Skin epidermis (tissue), 12 donors: Measurements from ENCODE around the gene RIC1.
"Not testable (repeated sequence)": the region's sequence is repeated elsewhere in the genome, so short reads cannot be mapped to it uniquely, and the experiment has no call there.

Source experiments
- H3K27ac ChIP-seq, 21 experiments: fragments of 200-600 bp; sonication (generic) in 11 of 21; one replicate each; pipeline ENCODE4 v1.5.0; 2020; ENCODE audit warnings: mild to moderate bottlenecking in 3 of 21, inconsistent platforms in 2 of 21, moderate library complexity in 2 of 21
- H3K4me3 ChIP-seq, 7 experiments: fragments of 200-600 bp; sonication (generic) in 2 of 7; one replicate each; pipeline ENCODE4 v1.5.0; 2020; ENCODE audit warnings: inconsistent platforms in 2 of 7, mild to moderate bottlenecking in 2 of 7, moderate library complexity in 1 of 7

Gene RIC1

DNA sequence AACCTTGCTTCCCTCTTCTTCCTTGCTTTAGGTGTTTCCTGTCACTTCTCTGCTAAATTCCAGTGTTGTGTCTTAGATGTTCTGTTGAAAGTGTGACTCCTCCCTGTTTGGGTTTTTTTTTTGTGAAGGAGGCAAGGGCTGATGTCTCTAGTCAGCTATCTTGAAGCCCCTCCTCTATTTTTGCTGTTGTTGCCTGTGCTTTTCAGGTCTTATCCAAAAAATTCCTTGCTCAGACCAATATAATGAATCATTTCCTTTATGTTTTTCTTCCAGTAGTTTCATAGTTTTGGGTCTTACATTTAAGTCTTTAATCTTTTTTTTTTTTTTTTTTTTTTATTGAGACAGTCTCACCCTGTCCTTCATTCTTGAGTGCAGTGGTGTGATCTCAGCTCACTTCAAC lies 22.3 kb downstream of the RIC1 start:
- H3K27ac ChIP-seq: no peak overlapping the region
- no peak overlapping the region for H3K4me3 ChIP-seq

DNA sequence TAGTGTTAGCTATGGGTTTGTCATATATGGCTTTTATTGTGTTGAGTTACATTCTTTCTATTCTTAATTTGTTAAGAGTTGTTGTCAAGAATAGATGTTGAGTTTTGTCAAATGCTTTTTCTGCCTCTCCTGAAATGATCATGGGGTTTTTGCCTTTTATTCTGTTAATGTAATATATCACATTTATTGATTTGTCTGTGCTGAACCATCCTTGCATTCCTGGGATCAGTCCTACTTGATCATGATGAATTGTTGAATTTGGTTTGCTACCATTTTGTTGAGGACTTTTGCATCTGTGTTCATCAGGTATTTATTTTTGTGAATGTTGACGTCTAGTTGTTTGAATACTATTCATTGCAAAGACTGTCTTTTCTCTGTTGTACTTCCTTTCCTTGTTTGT lies 23.9 kb downstream of the RIC1 start:
- no peak overlapping the region for H3K4me3 ChIP-seq
- no peak overlapping the region for H3K27ac ChIP-seq

DNA sequence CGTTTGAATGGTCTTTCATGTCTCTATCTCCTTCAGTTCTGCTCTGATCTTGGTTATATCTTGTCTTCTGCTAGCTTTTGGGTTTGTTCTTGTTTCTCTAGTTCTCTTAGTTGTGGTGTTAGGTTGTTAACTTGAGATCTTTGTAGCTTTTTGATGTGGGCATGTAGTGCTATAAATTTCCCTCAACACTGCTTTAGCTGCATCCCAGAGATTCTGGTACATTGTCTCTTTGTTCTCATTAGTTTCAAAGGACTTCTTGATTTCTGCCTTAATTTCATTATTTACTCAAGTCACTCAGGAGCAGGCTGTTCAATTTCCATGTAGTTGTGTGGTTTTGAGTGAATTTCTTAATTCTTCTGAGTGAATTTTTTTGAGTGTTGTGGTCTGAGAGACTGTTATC lies 33.9 kb downstream of the RIC1 start:
- H3K4me3 ChIP-seq, H3K27ac ChIP-seq: not testable (repeated sequence)

DNA sequence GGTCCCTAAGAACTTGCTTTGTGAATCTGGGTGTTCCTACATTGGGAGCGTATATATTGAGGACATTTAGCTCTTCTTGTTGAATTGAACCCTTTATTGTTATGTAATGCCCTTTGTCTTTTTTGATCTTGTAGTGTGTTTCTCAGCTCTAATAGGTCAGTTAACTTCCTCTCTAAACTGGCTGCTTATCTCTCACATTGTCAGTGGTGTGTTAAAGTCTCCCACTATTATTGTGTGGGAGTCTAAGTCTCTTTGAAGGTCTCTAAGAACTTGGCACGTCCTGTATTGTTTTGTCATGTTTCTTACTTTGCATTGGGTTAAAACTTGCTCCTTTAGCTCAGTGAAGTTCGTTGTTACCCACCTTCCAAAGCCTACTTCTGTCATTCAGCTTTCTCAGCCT lies 36.2 kb downstream of the RIC1 start:
- Histone ChIP-seq H3K27ac (no peak overlapping the region), H3K4me3 (no peak overlapping the region)

DNA sequence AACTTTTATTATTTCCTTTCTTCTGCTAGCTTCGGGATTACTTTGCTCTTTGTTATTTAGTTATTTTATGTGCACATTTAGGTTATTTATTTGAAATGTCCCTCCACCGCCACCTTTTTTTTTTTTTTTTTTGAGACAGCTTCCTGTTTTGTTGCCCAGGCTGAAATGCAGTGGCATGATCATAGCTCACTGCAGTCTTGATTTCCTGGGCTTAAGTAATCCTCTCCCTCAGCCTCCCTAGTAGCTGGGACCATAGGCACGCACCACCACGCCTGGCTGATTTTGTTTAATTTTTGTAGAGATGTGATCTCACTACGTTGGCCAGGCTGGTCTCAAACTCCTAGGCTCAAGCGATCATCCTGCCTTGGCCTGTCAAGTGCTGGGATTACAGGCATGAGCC lies 38.5 kb downstream of the RIC1 start:
- H3K27ac ChIP-seq: no peak overlapping the region
- H3K4me3 ChIP-seq: no peak overlapping the region

DNA sequence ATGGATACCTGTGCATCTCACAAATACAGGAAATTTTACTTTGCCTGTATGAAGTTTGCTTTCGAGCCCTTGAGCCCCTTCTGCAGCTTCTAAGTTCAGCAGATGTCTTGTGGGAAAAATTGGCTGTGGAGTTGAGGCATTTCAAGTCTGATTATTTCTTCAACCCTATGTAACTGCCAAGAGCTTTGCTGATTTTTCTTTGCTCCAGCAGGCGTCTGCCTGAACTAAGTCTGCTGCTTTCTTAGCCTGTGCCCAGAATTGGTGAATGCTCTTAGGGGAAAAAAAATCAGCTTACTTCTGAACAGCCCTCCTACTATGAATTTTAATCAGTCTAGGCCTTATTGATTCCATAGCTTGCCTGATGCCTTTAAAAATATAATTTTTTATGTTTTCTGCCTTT lies 41.2 kb downstream of the RIC1 start:
- Histone ChIP-seq H3K27ac (no peak overlapping the region), H3K4me3 (no peak overlapping the region)

DNA sequence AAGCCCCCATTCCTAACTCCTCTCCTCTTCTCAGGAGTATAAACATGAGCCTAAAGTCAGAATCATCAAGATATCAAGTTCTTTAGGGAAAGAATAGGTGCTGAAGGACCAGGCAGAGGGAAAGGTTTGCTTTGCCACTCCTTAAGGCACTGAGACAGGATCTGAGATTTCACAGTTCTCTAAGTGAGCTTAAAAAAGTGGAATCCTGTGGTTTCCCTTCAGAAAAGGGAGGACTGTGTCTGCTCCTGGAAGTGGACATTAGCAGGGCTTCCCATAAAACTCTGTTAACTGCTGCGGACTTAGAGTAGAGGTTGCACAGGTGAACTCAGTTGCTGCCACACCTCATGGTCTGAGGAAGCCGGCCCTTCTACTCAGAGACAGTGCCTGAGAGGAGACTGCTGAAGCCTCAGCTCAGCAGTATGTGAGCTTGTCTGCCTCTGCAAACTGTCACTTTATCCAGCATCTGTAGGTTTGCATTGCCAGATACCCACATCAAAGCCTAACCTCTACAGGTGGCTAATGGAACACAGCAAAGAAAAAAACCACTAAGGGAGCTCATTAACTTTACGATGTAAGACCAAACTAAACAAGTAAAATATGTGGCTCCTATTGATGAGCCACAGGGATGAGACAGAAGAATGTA lies 42.9 kb downstream of the RIC1 start:
- H3K4me3 ChIP-seq: no peak overlapping the region
- H3K27ac ChIP-seq: no peak overlapping the region

DNA sequence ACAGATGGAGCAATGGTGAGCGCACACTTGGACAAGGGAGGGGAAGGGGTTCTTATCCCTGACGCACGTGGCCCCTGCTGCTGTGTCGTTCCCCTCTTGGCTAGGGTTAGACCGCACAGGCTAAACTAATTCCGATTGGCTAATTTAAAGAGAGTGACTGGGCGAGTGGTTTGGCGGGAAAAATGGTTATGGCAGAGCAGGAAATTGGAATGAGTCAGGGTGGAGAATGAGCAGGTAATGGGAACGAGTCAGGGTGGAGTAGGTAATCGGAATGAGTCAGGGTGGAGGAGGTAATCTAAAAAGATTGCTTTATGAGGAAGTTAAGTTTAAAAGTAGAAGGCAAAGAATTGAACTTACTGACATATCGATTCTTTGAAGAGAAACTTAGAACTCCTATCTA lies 46.1 kb downstream of the RIC1 start:
- not testable (repeated sequence) for H3K27ac ChIP-seq, H3K4me3 ChIP-seq

DNA sequence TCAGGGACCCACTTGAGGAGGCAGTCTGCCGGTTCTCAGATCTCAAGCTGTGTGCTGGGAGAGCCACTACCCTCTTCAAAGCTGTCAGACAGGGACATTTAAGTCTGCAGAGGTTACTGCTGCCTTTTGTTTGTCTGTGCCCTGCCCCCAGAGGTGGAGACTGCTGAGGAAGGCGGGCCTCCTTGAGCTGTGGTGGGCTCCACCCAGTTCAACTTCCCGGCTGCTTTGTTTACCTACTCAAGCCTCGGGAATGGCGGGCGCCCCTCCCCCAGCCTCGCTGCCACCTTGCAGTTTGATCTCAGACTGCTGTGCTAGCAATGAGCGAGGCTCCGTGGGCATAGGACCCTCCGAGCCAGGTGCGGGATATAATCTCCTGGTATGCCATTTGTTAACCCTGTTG lies 54.7 kb downstream of the RIC1 start:
- not testable (repeated sequence) for H3K27ac ChIP-seq

DNA sequence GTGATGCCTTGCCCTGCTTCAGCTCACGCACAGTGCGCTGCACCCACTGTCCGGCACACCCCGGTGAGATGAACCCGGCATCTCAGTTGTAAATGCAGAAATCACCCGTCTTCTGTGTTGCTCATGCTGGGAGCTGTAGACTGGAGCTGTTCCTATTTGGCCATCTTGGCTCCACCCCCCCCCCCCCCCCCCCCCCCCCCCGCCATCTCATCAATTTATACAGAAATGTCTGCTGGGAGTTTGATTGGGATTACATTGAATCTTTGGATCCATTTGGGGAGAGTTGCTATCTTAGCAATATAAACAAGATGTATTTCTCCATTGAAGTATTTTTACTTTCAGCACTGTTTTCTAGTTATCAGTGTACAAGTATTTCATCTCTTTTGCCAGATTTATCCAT lies 55.2 kb downstream of the RIC1 start:
- H3K27ac ChIP-seq: no peak overlapping the region
- H3K4me3 ChIP-seq: no peak overlapping the region

More for the DNA sequence above, 54.7 kb downstream of the RIC1 start:
- H3K4me3 ChIP-seq: not testable (repeated sequence)

DNA sequence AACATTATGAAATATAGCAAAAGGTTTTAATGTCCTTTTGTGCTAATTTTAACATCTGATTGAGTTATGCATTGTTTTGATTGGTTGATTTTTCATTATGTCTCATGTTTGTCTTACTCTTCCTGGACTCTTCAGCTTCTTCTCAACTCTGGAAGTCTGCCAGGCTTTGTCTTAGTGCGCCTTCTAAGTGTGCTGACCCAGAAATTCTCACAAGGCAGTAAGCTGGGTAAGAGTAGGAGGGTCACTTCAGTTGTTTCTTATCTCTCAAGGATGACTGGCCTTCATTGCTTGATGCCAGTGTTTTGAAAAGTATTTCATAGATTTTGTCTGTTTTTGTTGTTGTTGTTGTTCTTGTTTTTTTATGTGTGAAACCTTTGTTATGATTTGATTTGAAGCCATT lies 59.2 kb downstream of the RIC1 start:
- Histone ChIP-seq H3K27ac (no peak overlapping the region), H3K4me3 (no peak overlapping the region)

DNA sequence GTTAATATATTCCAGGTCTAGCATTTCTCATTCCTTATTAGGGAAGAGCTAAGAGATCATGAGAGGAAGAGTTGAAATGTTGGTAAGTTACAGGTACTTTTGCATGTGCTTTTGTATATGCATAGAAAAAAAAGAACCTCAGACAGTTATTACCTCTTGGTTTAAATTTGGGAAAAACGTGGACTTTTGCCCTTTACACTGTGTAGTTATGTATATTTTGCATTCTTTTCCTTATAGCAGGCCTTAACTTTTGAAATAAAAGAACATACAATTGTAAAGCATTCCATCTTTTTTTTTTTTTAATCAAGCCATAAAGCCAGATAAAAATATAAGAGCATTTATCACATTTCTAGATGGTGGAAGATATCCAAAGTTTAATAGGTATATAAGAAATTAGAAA lies 61.4 kb downstream of the RIC1 start:
- H3K4me3 ChIP-seq: no peak overlapping the region
- no peak overlapping the region for H3K27ac ChIP-seq

DNA sequence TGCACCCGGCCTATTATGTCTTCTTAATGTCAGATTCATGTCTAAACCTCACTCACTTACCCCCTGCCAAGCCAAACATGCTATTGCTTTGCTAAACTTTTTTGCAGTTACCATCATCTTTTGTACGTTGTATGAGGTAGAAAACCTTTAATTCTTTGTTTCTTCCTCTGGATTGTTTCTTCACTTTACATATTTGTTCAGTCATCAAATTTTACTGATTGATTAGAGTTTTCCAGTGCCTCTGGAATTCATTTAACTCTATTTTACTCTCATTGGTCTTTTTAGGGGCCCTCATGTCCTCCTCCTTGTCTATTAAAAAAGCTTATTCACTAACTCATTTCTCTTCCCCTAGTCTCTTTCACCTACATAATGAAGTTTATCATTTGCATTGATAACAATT lies 67.0 kb downstream of the RIC1 start:
- Histone ChIP-seq H3K27ac (no peak overlapping the region), H3K4me3 (no peak overlapping the region)

DNA sequence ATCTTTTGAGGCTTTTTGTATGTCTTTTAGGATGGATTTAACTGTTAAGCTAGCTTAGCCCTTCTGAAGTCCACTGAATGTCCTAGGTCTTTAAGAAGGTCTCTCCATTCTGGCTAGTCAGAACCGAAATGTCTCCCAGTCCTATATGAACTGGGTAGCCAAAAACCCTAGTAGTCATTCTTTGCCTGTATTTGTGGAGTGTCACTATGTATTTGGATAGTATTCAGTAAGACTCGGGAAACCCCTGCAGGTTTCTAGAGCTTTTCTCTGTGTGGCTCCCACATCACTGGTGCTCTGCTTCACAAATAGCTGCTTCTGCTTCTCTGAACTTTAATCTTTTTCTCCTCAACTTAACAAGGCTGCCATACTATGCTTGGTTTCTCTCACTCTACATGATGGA lies 68.0 kb downstream of the RIC1 start:
- Histone ChIP-seq H3K27ac (no peak overlapping the region), H3K4me3 (no peak overlapping the region)

DNA sequence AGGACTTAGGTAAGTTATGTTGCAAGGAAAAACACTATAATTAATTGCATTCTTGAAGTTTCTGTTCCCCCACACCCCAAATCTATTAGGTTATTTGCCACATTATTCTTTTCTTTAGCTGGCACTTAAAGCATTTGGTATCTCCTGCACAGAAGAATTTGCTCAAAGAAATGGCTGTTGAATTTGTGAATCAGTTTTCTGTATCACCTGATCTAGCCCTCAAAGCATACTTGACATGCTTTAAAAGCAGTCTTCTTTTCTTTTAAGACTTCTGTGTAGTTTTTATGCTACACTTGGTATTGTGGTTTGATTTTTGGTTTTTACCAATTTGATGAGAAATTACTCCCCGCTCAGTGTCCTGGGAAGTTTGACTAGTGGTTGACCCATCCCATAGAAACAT lies 69.1 kb downstream of the RIC1 start:
- Histone ChIP-seq H3K27ac (no peak overlapping the region), H3K4me3 (no peak overlapping the region)

DNA sequence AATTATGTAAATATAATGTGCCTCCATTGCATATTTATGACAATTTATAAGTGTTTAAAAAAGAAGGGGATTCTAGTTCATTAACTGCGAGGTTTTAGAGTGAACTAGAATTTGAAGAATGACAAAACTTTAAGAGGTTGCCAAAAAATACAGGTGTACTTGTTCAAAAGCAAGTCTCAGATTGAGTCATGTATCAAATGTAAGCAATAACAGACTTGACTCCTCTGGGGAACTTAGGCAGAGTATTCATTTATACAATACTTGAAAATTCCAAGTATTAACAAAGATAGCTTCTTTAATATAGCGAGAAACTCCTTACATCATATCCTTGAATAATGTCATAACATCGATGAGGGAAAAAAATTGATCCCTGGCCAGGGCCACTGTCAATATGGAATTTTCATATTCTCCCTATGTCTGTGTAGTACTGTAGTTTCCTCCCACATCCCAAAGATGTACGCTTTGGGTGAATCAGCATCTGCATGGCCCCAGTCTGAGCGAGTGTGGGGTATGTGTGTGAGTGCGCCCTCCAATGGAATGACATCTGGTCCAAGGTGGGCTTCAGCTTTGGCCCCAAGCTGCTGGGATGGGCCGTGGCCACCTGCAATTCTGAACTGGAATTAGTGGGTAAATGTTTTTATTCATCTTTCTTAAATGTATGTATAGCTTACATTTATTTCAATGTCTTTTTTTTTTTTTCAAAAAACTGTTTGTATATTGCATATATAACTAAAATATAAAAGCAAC lies 70.1 kb downstream of the RIC1 start:
- Histone ChIP-seq H3K4me3 (no peak overlapping the region), H3K27ac (no peak overlapping the region)

DNA sequence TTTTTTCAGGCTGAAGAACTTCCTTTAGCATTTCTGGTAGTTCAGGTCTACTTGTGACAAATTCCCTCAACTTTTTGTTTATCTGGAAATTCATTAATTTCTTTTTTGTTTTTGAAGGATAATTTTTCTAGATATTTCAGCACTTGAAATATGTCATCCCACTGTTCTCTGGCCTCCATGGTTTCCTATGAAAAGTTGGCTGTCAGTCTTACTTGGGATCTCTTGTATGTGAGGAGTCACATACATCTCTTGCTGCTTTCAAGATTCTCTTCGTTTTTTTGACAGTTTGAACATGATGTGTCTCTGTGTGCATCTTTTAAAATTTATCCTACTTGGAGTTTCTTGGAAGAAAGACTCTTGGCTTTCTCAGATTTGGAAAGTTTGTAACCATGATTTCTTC lies 79.5 kb downstream of the RIC1 start:
- H3K27ac ChIP-seq: no peak overlapping the region
- no peak overlapping the region for H3K4me3 ChIP-seq

DNA sequence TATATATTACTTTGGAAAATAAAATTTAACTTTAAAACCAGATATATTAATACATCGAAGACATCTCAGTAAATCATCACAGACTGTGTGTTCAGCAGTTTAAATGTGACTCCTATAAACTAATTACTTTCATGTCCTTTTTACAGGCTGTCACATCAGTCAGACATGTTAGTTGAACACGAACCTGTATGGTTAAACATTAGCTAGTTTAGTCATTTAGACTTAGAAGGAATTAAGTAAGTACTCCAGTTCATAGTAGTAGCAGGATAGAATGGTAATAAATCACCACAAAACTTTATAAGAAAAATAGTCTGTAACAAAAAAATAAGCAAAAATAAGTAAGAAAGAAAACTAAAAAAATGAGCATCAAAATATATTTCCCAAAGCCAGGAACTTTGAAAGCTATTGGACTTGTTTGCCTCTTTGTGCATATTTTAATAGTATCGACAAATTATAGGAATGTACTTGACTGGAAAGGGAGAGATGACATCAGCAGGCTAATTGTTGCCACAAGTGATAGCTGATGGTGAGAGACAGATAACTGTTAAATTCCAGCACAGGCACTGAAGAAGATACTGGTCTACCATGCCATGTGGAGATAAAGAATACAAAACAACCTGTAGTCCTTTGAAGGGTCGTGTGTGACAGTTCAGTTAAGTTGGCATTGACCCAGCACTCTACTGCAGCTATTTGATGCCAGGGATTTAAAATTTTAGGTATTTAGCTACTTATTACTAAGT lies 83.9 kb downstream of the RIC1 start:
- no peak overlapping the region for H3K27ac ChIP-seq
- H3K4me3 ChIP-seq: no peak overlapping the region

DNA sequence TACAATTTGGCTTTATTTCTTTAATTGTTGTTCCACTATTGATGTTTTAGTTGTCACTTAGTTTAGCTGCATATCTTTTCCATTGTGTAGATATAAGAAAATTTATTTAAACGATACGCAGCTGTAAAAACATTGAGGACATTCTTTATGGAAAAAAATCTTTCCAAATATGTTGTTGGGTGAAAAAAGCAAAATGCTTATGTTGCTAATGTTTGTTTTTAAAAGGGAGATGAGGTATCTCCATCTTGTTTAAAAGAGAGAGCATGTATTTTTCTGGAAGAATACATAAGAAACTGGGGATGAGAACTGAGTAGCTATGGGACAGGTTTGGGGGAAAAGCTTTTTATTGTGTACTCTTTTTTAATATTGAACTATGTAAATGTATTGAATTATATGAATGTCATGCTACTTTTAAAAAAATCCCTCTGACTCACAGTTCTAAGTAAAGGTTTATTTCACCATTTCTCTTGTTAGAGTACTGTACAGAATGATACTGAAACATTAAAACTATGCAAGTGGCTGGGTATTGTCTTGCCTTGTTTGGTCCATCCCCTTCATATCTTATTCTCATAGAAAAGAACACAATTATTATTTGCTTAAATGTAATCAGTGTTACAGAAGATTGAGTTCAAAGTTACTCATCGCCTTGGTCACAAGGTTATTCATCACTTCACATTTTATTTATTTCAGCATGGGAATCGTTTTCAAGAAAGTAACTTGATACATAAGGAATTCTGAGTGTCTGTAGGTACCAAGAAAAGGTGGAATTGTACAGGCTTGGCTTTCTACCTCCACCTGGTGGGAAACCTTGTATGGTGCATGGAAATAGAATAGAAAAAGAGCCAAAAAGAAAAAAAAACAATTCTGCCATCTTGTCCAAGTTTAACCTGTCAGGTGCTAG lies 85.8 kb downstream of the RIC1 start:
- no peak overlapping the region for H3K4me3 ChIP-seq
- H3K27ac ChIP-seq: no peak overlapping the region

DNA sequence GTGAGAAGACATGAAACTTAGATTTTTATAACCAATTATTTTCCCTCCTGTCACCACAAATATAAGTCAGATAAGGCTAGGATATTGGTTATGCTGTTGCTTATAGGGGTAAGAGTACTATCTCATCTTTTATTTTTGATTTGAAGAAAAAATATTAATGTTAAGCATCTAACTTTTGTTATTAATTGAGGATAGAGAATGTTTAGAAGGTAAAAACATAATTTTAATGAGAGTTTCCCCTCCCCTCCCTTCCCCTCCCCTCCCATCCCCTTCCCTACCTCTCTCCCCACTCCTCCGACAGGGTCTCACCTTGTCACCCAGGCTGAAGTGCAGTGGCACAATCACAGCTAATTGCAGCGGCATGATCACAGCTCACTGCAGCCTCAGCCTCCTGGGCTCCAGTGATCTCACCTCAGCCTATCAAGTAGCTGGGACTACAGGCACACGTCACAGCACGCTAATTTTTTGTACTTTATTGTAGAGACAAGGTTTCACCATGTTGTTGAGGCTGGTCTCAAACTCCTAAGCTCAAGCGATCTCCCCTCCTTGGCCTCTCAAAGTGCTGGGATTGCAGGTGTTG lies 86.7 kb downstream of the RIC1 start:
- no peak overlapping the region for H3K27ac ChIP-seq
- no peak overlapping the region for H3K4me3 ChIP-seq
